Measurements from ENCODE around the gene TLR7. TPM values are rescaled to one million over a fixed set of nuclear protein-coding genes. Genes with fewer than 3 reads are reported as not detected.

TLR7 gene
- total RNA-seq, 1 donor from 2014 or later, result 7.8 TPM

GRCh38 chrX:12922599-12922919, 55.7 kb downstream of the TLR7 start:
- intact Hi-C loops (cut with DNase I), result no loop called here
- Histone ChIP-seq H3K4me1 (no peaks in the 10 kb centered on the region), H3K36me3 (no peaks in the 10 kb centered on the region), H3K9me3 (no peaks in the 10 kb centered on the region), H3K27ac (no peak overlapping the region), H3K4me3 (no peak overlapping the region), H3K27me3 (ENCODE audit: low read depth) (no peaks in the 10 kb centered on the region)
- no peak for ATAC-seq
- TF ChIP-seq CTCF (IDR thresholded peaks at IDR 0.05), result no peak
- no peak for DNase-seq

- no peak for TF ChIP-seq CTCF (IDR thresholded peaks at IDR 0.05)
- no peak for DNase-seq
- intact Hi-C loops (cut with DNase I), result no loop called here
- no peak overlapping the region for H3K27ac ChIP-seq
- H3K4me1 ChIP-seq, result no peaks in the 10 kb centered on the region
- no peak overlapping the region for H3K4me3 ChIP-seq
- no peaks in the 10 kb centered on the region for H3K27me3 ChIP-seq (ENCODE audit: low read depth)
- H3K9me3 ChIP-seq, result no peaks in the 10 kb centered on the region
- ATAC-seq, result no peak
- H3K36me3 ChIP-seq, result no peaks in the 10 kb centered on the region
Observed at GRCh38 chrX:12929701-12930100, 62.8 kb downstream of the TLR7 start.

GRCh38 chrX:12930150-12930549, 63.3 kb downstream of the TLR7 start:
- Histone ChIP-seq H3K4me1 (no peaks in the 10 kb centered on the region), H3K27me3 (ENCODE audit: low read depth) (no peaks in the 10 kb centered on the region), H3K9me3 (no peaks in the 10 kb centered on the region), H3K36me3 (no peaks in the 10 kb centered on the region), H3K27ac (no peak overlapping the region), H3K4me3 (no peak overlapping the region)
- intact Hi-C loops (cut with DNase I), result no loop called here
- DNase-seq (no peak), ATAC-seq (no peak)
- no peak for TF ChIP-seq CTCF (IDR thresholded peaks at IDR 0.05)

GRCh38 chrX:12932244-12932643, 65.4 kb downstream of the TLR7 start:
- Histone ChIP-seq H3K36me3 (no peaks in the 10 kb centered on the region), H3K27ac (no peak overlapping the region), H3K4me3 (no peak overlapping the region), H3K4me1 (no peaks in the 10 kb centered on the region), H3K27me3 (ENCODE audit: low read depth) (no peaks in the 10 kb centered on the region), H3K9me3 (no peaks in the 10 kb centered on the region)
- intact Hi-C loops (cut with DNase I), result no loop called here
- ATAC-seq (no peak), DNase-seq (no peak)
- TF ChIP-seq CTCF (IDR thresholded peaks at IDR 0.05), result no peak

- Histone ChIP-seq H3K4me1 (no peaks in the 10 kb centered on the region), H3K36me3 (no peaks in the 10 kb centered on the region), H3K27me3 (ENCODE audit: low read depth) (no peaks in the 10 kb centered on the region), H3K27ac (no peak overlapping the region), H3K9me3 (no peaks in the 10 kb centered on the region), H3K4me3 (no peak overlapping the region)
- intact Hi-C loops (cut with DNase I), result no loop called here
- ATAC-seq (no peak), DNase-seq (no peak)
- TF ChIP-seq CTCF (IDR thresholded peaks at IDR 0.05), result no peak
Observed at GRCh38 chrX:12934850-12935249, 68.0 kb downstream of the TLR7 start.

GRCh38 chrX:12936947-12937346, 70.1 kb downstream of the TLR7 start:
- no peak for TF ChIP-seq CTCF (IDR thresholded peaks at IDR 0.05)
- no peak for ATAC-seq
- DNase-seq, result no peak
- Histone ChIP-seq H3K27me3 (ENCODE audit: low read depth) (no peaks in the 10 kb centered on the region), H3K36me3 (no peaks in the 10 kb centered on the region), H3K9me3 (no peaks in the 10 kb centered on the region), H3K27ac (no peak overlapping the region), H3K4me1 (no peaks in the 10 kb centered on the region), H3K4me3 (no peak overlapping the region)
- intact Hi-C loops (cut with DNase I), result no loop called here
